Astrocyte of the cerebellum (primary cell): ENCODE results near the gene ZDHHC14.
"Not testable (repeated sequence)": the region's sequence is repeated elsewhere in the genome, so short reads cannot be mapped to it uniquely, and the experiment has no call there.

Experiments used
- DNase-seq: peaks from one replicate; pipeline ENCODE4 v3.0.0-alpha.2; 2011; ENCODE audit warnings: low read depth
- H3K4me3 ChIP-seq: 2 replicates; pipeline ENCODE4 v1.5.1; 2011; ENCODE audit warnings: mild to moderate bottlenecking, low read depth, low read length, moderate library complexity
- in situ Hi-C: cut with HindIII; loops from 2 replicates; pipeline ENCODE4 v1.10.0; 2017; ENCODE audit warnings: low sequenced_read_pairs
- TF ChIP-seq, protein P1 (sequence below): IDR thresholded peaks from 2 replicates; pipeline ENCODE4 v1.5.1; 2012; ENCODE audit warnings: low read length, low read depth, moderate library complexity, mild to moderate bottlenecking; ENCODE audit errors: missing control alignments

ZDHHC14 gene

GRCh38 chr6:157570752-157571151, 189.8 kb downstream of the ZDHHC14 start:
- H3K4me3 ChIP-seq, result no peak overlapping the region
- no peak for DNase-seq
- TF ChIP-seq, protein P1, sequence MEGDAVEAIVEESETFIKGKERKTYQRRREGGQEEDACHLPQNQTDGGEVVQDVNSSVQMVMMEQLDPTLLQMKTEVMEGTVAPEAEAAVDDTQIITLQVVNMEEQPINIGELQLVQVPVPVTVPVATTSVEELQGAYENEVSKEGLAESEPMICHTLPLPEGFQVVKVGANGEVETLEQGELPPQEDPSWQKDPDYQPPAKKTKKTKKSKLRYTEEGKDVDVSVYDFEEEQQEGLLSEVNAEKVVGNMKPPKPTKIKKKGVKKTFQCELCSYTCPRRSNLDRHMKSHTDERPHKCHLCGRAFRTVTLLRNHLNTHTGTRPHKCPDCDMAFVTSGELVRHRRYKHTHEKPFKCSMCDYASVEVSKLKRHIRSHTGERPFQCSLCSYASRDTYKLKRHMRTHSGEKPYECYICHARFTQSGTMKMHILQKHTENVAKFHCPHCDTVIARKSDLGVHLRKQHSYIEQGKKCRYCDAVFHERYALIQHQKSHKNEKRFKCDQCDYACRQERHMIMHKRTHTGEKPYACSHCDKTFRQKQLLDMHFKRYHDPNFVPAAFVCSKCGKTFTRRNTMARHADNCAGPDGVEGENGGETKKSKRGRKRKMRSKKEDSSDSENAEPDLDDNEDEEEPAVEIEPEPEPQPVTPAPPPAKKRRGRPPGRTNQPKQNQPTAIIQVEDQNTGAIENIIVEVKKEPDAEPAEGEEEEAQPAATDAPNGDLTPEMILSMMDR, result no peak
- in situ Hi-C loops, result no loop called here

- H3K4me3 ChIP-seq, result no peak overlapping the region
- in situ Hi-C loops, result no loop called here
- DNase-seq, result no peak
Measured at GRCh38 chr6:157571269-157571668, 190.3 kb downstream of the ZDHHC14 start.

GRCh38 chr6:157571950-157572349, 191.0 kb downstream of the ZDHHC14 start:
- no peak for DNase-seq
- H3K4me3 ChIP-seq, result no peak overlapping the region
- TF ChIP-seq, protein P1, result no peak
- in situ Hi-C loops, result no loop called here

More at GRCh38 chr6:157571269-157571668, 190.3 kb downstream of the ZDHHC14 start:
- TF ChIP-seq, protein P1, result no peak

DNA sequence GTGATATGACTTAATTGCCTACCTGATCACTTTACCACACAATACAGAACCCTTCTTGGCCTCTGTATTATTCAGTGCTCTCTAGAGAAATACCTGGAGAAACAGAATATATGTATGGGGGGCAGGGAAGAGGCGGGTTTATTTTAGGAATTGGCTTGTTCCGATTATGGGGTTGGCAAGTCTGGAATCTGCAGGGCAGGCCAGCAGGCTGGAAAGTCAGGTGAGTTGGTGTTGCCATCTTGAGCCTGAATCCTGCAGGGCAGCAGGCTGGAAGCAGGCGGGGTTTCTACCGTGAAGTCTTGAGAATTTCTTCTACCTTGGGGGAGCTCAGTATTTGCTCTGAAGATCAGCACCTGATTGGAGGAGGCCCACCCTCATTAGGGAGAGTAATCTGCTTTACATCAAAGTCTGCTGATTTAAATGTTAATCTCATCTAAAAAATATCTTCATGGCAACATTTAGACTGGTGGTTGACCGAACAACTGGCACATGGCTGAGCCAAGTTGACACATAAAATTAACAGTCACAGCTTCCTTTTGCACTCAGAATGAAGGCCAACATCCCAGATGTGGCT, 193.9 kb downstream of the ZDHHC14 start:
- DNase-seq, result no peak
- in situ Hi-C loops, result no loop called here
- TF ChIP-seq, protein P1, result no peak
- H3K4me3 ChIP-seq, result no peak overlapping the region

- no peak overlapping the region for H3K4me3 ChIP-seq
- in situ Hi-C loops, result no loop called here
- no peak for DNase-seq
- TF ChIP-seq, protein P1, result no peak
Measured at GRCh38 chr6:157575436-157576145, 194.6 kb downstream of the ZDHHC14 start.

GRCh38 chr6:157576991-157577390, 196.0 kb downstream of the ZDHHC14 start:
- in situ Hi-C loops, H3K4me3 ChIP-seq, DNase-seq: not testable (repeated sequence)

DNA sequence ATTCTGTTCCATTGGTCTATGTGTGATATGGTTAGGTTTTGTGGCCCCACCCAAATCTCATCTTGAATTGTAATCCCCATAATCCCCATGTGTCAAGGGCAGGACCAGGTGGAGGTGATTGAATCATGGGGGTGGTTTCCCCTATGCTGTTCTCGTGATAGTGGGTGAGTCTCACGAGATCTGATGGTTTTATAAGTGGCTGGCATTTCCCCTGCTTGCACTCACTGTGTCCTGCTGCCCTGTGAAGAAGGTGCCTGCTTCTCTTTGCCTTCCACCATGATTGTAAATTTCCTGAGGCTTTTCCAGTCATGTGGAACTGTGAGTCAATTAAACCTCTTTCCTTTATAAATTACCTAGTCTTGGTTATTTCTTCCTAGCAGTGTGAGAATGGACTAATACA, 197.5 kb downstream of the ZDHHC14 start:
- in situ Hi-C loops, DNase-seq: not testable (repeated sequence)

More for the DNA sequence above, 197.5 kb downstream of the ZDHHC14 start:
- not testable (repeated sequence) for H3K4me3 ChIP-seq
